ENCODE data around the gene DSTYK.
"Not testable (repeated sequence)": the region's sequence is repeated elsewhere in the genome, so short reads cannot be mapped to it uniquely, and the experiment has no call there.

DSTYK gene

DNA sequence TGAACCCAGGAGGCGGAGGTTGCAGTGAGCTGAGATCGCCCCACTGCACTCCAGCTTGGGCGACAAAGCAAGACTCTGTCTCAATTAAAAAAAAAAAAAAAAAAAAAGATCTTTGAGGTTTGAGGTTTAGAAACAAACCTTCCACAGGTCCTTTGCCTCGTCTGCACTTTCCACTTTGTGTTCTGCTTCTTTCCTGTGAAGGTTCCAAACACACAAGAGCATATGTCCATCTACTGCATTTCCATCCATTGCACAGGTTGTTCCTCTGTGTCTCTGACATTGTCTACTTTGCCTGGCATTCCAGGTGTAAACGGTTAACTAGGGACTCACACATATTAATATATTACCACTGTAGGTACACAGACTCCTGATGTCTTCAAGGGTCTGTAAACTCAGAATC lies 40.1 kb downstream of the DSTYK start:
- no peak for FAIRE-seq

DNA sequence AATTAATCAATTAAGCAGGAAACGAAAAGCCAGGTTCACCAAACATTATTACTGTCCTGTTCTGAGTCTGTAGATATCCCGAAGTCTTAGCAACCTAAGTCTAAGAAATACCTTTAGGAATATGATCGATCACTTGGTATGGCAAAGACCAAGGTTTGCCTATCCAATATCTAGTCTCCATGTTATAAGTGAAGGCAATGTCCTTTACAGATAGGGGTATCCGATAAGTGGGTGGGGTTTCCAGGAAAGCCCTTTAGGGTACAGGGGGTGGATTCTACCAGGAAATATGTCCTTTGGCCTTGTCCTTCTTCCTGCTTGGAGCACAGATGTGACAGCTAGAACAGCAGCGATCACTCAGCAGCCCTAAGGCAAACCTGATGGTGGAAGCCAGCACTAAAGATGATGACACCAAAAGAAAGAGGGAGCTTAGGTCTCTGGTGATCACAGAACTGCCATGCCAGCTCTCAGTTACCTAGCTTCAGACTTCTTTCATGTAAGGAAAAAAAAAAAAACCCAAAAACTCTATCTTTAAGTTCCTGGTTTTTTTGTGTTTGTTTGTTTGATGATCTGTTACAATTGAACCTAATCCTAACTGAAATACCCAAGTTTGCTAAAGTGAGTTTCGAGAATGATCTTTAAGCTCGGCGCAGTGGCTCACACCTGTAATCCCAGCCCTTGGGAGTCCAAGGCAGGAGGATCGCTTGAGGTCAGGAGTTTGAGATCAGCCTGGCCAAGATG lies 40.8 kb downstream of the DSTYK start:
- FAIRE-seq: no peak

DNA sequence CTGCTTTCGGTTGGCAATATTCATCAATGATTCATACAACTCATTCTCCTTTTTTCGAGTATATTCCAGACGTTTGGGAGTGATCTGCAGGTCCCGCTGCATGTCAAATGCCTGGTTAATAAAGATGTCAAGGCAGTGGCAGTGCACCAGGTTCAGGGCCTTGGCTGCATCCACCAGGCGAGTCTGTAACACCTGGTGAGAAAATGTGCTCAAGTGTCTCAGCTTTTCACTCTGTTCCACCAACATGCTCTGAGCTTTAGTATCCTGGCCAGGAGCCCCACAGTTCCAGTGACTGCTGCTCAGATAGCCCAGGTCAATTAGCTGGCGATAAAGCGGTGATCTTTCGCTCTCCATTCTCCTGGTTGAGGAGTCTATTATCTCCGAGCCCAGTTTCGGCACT lies 42.3 kb downstream of the DSTYK start:
- no peak for FAIRE-seq

- no peak for FAIRE-seq
These were observed 43.2 kb downstream of the DSTYK start for GRCh38 chr1:205168291-205168690.

DNA sequence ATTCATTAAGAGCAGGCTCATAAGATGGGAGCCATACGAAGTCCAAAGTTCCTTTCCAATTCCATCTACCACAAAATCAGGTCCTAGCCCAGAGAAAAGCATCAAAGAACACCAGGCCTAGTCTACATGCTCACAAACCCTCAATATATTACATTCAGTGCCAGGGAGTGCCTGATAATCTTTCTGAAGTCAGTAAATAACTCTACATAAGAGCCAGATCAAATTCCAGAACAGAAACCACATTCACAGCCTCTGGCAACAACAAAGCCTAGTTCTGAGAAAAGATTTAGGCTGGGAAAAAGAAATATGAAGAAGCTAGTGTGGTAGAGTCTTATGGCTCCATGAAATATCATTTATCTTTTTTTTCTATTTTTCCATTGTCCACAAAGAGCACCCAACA lies 49.2 kb downstream of the DSTYK start:
- FAIRE-seq: no peak

- no peak for FAIRE-seq
These were observed 50.4 kb downstream of the DSTYK start for GRCh38 chr1:205161076-205161475.

GRCh38 chr1:205158048-205158616 lies 53.4 kb downstream of the DSTYK start:
- no peak for FAIRE-seq

DNA sequence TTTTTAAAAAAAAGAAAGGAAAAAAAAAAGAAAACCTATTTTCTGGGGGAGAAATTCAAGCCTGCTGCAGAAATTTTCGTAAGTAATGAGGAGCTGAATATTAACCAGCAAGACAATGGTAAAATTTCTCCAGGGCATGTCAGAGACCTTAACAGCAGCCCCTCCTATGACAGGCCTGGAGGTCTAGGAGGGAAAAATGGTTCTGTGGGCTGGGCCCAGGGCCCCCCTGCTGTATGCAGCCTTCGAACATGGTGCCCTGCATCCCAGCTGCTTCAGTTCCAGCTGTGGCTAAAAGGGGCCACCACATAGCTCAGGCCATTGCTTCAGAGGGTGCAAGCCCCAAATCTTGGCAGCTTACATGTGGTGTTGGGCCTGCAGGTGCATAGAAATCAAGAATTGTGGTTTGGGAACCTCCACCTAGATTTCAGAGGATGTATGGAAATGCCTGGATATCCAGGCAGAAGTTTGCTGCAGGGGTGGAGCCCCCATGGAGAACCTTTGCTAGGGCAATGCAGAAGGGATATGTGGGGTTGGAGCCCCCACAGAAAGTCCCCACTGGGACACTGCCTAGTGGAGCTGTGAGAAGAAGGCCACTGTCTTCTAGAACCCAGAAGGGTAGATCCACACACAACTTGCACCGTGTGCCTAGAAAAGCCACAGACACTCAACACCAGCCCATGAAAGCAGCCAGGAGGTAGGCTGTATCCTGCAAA lies 55.7 kb downstream of the DSTYK start:
- not testable (repeated sequence) for FAIRE-seq

DNA sequence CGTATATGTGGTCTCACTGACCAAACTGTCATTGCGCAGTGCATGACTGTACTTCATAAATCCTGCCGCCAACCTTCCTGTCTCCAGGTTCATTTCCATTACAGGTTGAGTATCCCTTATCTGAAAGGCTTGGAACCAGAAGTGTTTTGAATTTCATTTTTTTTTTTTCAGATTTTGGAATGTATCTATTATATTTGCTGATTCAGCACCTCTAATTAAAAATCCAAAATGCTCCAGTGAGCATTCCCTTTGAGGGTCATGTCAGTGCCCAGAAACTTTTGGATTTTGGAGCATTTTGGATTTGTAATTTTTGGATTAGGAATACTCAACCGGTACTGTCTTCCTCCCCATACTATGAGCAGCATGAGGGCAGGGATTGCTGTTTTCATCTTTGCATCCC lies 59.0 kb downstream of the DSTYK start:
- FAIRE-seq: no peak

DNA sequence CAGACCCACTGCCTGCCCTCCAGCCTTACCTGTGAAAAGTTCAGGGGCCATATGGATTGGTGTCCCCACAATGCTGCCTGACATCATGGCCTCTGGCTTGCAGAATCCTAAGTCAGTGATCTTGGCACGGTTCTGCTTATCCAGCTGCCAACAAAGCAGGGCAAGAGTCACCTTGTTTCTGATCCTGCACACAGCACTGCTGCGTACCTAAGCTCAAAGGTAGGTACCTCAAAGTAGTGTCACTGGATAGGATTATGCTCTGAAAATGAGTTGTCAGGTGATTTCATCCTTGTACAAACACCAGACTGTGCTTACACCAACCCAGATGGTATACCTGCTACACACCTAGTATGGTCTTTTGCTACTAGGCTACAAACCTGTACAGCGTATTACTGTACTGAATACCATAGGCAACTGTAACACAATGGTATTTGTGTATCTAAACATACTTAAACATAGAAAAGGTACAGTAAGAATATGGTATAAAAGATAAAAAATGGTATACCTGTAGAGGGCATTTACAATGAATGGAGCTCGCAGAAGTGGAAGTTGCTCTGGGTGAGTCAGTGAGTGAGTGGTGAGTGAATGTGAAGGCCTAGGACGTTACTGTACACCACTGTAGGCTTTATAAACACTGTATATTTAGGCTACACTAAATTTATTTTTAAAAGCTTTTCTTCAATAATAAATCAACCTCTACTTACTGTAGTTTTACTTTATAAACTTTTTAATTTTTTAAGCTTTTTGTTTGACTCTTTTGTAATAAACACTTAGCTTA lies 60.7 kb downstream of the DSTYK start:
- FAIRE-seq: no peak

DNA sequence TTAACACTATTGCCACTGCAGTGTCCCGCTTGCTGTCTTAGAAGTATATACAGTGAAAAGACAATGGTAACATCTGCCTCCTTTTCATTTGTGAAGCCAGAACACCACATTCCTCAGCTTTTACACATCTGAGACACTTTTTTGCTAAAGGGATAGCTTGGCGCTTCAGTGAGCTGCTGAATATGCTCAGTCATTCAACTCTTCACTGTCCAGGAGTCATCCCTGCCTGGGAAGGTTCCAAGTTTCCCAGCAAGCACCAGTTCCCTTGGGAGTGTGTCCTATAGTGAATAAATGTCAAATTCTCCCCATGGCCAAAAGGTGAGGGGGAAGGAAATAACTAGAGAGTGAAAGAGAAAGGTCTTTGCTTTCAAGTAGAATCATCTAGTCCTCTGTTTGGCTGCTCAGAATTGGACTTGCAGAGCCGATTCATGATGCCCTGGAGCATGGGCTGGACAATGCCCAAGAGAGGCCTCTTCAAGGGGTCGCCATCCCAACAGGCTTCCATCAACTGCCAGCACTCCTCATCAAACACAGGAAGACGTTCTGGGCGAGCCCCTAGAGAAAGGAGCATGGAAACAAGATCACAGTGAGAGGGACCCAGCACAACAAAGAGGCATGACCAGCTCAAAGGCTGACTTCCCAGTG lies 64.2 kb downstream of the DSTYK start:
- no peak for FAIRE-seq

DNA sequence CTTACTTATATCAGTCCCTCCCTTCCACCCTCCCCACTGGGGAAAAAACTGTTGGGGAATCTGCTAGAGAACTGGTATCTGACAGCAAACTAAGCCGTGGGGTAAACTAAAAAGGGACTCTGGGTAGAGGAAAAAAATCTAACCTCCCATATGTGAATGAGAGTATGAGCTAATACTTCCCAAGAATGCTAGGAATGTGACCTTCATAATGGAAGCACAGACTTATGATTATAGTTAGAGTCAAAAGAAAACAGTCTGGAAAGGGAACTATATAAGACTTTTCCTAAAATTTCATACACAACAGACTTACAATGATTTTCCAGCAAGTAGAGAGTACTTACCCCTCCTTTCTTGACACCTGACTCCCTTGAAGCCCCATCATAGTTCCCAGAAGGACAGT lies 66.8 kb downstream of the DSTYK start:
- no peak for FAIRE-seq

DNA sequence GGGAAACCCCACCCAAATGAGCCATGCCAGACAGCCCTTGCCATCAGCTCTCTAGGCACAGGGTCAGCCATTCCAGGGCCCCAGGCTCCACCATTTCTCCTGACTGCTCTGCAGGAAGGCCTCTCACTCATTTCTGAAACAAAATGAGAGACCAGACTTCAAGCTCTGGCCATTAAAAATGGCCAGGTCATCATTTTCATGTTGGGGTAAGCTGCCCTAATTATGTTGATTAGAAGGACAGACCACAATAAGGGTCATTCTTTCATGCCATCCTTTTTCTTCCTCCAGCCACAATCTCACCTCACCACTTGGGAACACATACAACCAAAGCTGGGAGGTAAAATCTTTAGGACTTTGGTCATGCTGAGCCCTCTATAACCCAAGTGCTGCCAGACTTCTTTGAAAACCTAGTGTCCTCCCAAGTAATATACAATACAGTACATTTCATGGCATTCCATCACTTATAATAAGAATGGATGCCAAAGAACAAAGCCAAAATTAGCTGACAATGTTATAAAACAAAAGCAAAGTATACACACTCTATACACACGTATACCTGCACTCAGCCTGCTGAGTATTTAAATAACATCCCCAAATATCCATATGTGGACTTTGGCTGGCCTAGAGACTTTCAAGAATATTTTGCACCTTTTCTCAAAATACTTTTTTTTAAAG lies 67.3 kb downstream of the DSTYK start:
- FAIRE-seq: no peak

GRCh38 chr1:205142102-205142469 lies 69.4 kb downstream of the DSTYK start:
- FAIRE-seq: no peak

- FAIRE-seq: no peak
These were observed 70.0 kb downstream of the DSTYK start for GRCh38 chr1:205141236-205142101.

- no peak for FAIRE-seq
These were observed 71.4 kb downstream of the DSTYK start for GRCh38 chr1:205140113-205140512.

- FAIRE-seq: no peak
These were observed 73.6 kb downstream of the DSTYK start for GRCh38 chr1:205137901-205138300.

GRCh38 chr1:205133287-205133686 lies 78.2 kb downstream of the DSTYK start:
- FAIRE-seq: no peak

- FAIRE-seq: no peak
These were observed 82.0 kb downstream of the DSTYK start for GRCh38 chr1:205129447-205130029.

DNA sequence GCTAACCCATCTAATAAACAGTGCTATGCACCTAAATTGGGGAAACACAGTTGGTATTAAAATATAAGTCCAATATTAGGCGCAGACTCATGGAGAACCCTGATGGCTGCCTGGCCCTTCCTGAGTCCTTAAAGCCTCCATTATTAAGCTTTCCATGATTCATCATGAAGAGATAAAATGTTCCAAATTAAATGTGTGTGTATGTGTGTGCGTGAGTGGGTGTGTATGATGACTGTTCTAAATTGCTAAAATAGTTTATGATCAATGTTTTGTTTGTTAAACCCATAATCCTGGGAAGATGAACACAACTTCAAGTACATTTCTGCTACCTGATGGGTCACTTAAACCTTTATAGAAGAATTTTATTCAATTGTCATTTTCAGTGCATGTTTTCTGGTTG lies 83.5 kb downstream of the DSTYK start:
- FAIRE-seq: no peak

- no peak for FAIRE-seq
These were observed 83.9 kb downstream of the DSTYK start for GRCh38 chr1:205127646-205128045.
